Measurements from ENCODE around the gene COL13A1.

DNA sequence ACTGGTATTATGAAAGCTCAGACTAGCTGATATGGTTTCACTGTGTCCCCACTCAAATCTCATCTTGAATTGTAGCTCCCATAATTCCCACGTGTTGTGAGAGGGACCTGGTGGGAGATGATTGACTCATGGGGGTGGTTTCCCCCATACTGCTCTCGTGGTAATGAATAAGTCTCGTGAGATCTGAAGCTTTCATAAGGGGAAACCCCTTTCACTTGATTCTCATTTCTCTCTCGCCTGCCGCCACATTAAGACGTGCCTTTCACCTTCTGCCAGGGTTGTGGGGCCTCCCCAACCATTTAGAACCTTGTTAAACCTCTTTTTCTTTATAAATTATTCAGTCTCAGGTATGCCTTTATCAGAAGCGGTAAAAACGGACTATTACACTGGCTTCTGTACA, 40.3 kb downstream of the COL13A1 start:
- TF ChIP-seq, protein P1, sequence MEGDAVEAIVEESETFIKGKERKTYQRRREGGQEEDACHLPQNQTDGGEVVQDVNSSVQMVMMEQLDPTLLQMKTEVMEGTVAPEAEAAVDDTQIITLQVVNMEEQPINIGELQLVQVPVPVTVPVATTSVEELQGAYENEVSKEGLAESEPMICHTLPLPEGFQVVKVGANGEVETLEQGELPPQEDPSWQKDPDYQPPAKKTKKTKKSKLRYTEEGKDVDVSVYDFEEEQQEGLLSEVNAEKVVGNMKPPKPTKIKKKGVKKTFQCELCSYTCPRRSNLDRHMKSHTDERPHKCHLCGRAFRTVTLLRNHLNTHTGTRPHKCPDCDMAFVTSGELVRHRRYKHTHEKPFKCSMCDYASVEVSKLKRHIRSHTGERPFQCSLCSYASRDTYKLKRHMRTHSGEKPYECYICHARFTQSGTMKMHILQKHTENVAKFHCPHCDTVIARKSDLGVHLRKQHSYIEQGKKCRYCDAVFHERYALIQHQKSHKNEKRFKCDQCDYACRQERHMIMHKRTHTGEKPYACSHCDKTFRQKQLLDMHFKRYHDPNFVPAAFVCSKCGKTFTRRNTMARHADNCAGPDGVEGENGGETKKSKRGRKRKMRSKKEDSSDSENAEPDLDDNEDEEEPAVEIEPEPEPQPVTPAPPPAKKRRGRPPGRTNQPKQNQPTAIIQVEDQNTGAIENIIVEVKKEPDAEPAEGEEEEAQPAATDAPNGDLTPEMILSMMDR (IDR thresholded peaks at IDR 0.05; ENCODE audit: low read depth, low read length), result no peak
- no peak for TF ChIP-seq POLR2A (IDR thresholded peaks at IDR 0.05; ENCODE audit: extremely low read depth, insufficient read length)
- TF ChIP-seq, protein P2, sequence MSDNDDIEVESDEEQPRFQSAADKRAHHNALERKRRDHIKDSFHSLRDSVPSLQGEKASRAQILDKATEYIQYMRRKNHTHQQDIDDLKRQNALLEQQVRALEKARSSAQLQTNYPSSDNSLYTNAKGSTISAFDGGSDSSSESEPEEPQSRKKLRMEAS (IDR thresholded peaks at IDR 0.05; ENCODE audit: low read depth, low read length), result no peak
- TF ChIP-seq MYC (IDR thresholded peaks at IDR 0.05; ENCODE audit: low read depth, low read length), result no peak
